Measurements from ENCODE around the gene RAI1. TPM values are rescaled to one million over a fixed set of nuclear protein-coding genes. Genes with fewer than 3 reads are reported as not detected.
A peak's percentile ranks its signal among the peaks of the same experiment; 100 is the strongest.

The RAI1 gene
- total RNA-seq, 2 experiments from 2014 or later, result 25.0 to 25.5 TPM

GRCh38 chr17:17779015-17779611 lies 97.9 kb downstream of the RAI1 start:
- Mint-ChIP-seq H3K36me3 (no peaks in the 10 kb centered on the region), H3K4me3 (no peak overlapping the region), H3K27ac (no peak overlapping the region), H3K4me1 (peaks cover 6% of the 10 kb centered on the region), H3K27me3 (peaks cover 8% of the 10 kb centered on the region), H3K9me3 (no peaks in the 10 kb centered on the region)
- POLR2A ChIA-PET, result no interaction called here
- ATAC-seq (ENCODE audit: low read depth), result no peak
- no peak for DNase-seq

- H3K27ac Mint-ChIP-seq, result no peak overlapping the region
These were observed 99.8 kb downstream of the RAI1 start for GRCh38 chr17:17780922-17781590.

GRCh38 chr17:17781591-17782496 lies 100.6 kb downstream of the RAI1 start:
- peaks cover 8% of the 10 kb centered on the region for H3K27me3 Mint-ChIP-seq
- POLR2A ChIA-PET, result interaction anchor here (1.1 kb wide), 1 partner anchor 11 kb away, joined by 3 read pairs; no protein-coding TSS in a partner anchor
- H3K9me3 Mint-ChIP-seq, result no peaks in the 10 kb centered on the region
- DNase-seq, result peak; percentile 56
- peak overlapping the region; percentile 73 for H3K4me3 Mint-ChIP-seq
- H3K36me3 Mint-ChIP-seq, result no peaks in the 10 kb centered on the region
- peaks cover 17% of the 10 kb centered on the region for H3K4me1 Mint-ChIP-seq
- H3K27ac Mint-ChIP-seq, result no peak overlapping the region
- ATAC-seq (ENCODE audit: low read depth), result peak; percentile 12

More at GRCh38 chr17:17780922-17781590, 99.8 kb downstream of the RAI1 start:
- no peak for ATAC-seq (ENCODE audit: low read depth)
- POLR2A ChIA-PET, result interaction anchor here (0.6 to 1.1 kb wide), 2 partner anchors 12 to 106 kb away, joined by 3 read pairs; no protein-coding TSS in a partner anchor
- Mint-ChIP-seq H3K27me3 (peaks cover 8% of the 10 kb centered on the region), H3K4me3 (peak overlapping the region; percentile 49), H3K36me3 (no peaks in the 10 kb centered on the region), H3K9me3 (no peaks in the 10 kb centered on the region), H3K4me1 (peaks cover 17% of the 10 kb centered on the region)
- no peak for DNase-seq

GRCh38 chr17:17782523-17783115 lies 101.4 kb downstream of the RAI1 start:
- ATAC-seq (ENCODE audit: low read depth), result peak; percentile 4
- peak; percentile 51 for DNase-seq
- H3K4me3 Mint-ChIP-seq, result peak overlapping the region; percentile 83
- POLR2A ChIA-PET, result no interaction called here
- H3K9me3 Mint-ChIP-seq, result no peaks in the 10 kb centered on the region
- H3K27ac Mint-ChIP-seq, result no peak overlapping the region
- peaks cover 8% of the 10 kb centered on the region for H3K27me3 Mint-ChIP-seq
- peaks cover 17% of the 10 kb centered on the region for H3K4me1 Mint-ChIP-seq
- H3K36me3 Mint-ChIP-seq, result no peaks in the 10 kb centered on the region

- Mint-ChIP-seq H3K4me3 (peak overlapping the region; percentile 83), H3K27me3 (peaks cover 8% of the 10 kb centered on the region), H3K9me3 (no peaks in the 10 kb centered on the region), H3K27ac (no peak overlapping the region), H3K36me3 (no peaks in the 10 kb centered on the region), H3K4me1 (peaks cover 17% of the 10 kb centered on the region)
- ATAC-seq (ENCODE audit: low read depth), result peak; percentile 68
- peak; percentile 80 for DNase-seq
- POLR2A ChIA-PET, result interaction anchor here (0.6 to 2.0 kb wide), 4 partner anchors 9 to 247 kb away, joined by 3 to 8 read pairs (median 6); partner anchors contain the start of gene SREBF1
These were observed 102.0 kb downstream of the RAI1 start for GRCh38 chr17:17783116-17783824.

- H3K27me3 Mint-ChIP-seq, result peaks cover 8% of the 10 kb centered on the region
- H3K9me3 Mint-ChIP-seq, result no peaks in the 10 kb centered on the region
- peaks cover 17% of the 10 kb centered on the region for H3K4me1 Mint-ChIP-seq
- peak overlapping the region; percentile 79 for H3K4me3 Mint-ChIP-seq
- ATAC-seq (ENCODE audit: low read depth), result no peak
- DNase-seq, result no peak
- no peaks in the 10 kb centered on the region for H3K36me3 Mint-ChIP-seq
- POLR2A ChIA-PET, result interaction anchor here (0.6 to 2.0 kb wide), 8 partner anchors 9 to 246 kb away, joined by 3 to 8 read pairs (median 3); partner anchors contain the start of gene SREBF1
- H3K27ac Mint-ChIP-seq, result peak overlapping the region; percentile 37
These were observed 102.8 kb downstream of the RAI1 start for GRCh38 chr17:17783825-17784656.

GRCh38 chr17:17784657-17785267 lies 103.5 kb downstream of the RAI1 start:
- Mint-ChIP-seq H3K27ac (no peak overlapping the region), H3K4me1 (peaks cover 19% of the 10 kb centered on the region), H3K27me3 (peaks cover 8% of the 10 kb centered on the region), H3K9me3 (no peaks in the 10 kb centered on the region), H3K4me3 (peak overlapping the region; percentile 18), H3K36me3 (no peaks in the 10 kb centered on the region)
- ATAC-seq (ENCODE audit: low read depth) (peak; percentile 48), DNase-seq (no peak)
- POLR2A ChIA-PET, result interaction anchor here (0.9 to 2.0 kb wide), 9 partner anchors 8 to 67 kb away, joined by 3 to 8 read pairs (median 3); partner anchors contain the start of gene SREBF1

GRCh38 chr17:17785407-17785806 lies 104.1 kb downstream of the RAI1 start:
- POLR2A ChIA-PET, result interaction anchor here (0.9 to 2.0 kb wide), 5 partner anchors 9 to 67 kb away, joined by 3 to 8 read pairs (median 3); partner anchors contain the start of gene SREBF1
- H3K27me3 Mint-ChIP-seq, result peaks cover 8% of the 10 kb centered on the region
- no peaks in the 10 kb centered on the region for H3K36me3 Mint-ChIP-seq
- DNase-seq, result no peak
- H3K4me1 Mint-ChIP-seq, result peaks cover 19% of the 10 kb centered on the region
- H3K4me3 Mint-ChIP-seq, result peak overlapping the region; percentile 18
- H3K9me3 Mint-ChIP-seq, result no peaks in the 10 kb centered on the region
- H3K27ac Mint-ChIP-seq, result no peak overlapping the region
- no peak for ATAC-seq (ENCODE audit: low read depth)

- Mint-ChIP-seq H3K4me1 (peaks cover 22% of the 10 kb centered on the region), H3K4me3 (no peak overlapping the region), H3K36me3 (no peaks in the 10 kb centered on the region), H3K27ac (no peak overlapping the region), H3K9me3 (no peaks in the 10 kb centered on the region), H3K27me3 (no peaks in the 10 kb centered on the region)
- POLR2A ChIA-PET, result interaction anchor here (0.7 to 1.3 kb wide), 3 partner anchors 18 to 63 kb away, joined by 3 read pairs; no protein-coding TSS in a partner anchor
- DNase-seq, result no peak
- no peak for ATAC-seq (ENCODE audit: low read depth)
These were observed 105.7 kb downstream of the RAI1 start for GRCh38 chr17:17786998-17787397.

- Mint-ChIP-seq H3K27me3 (no peaks in the 10 kb centered on the region), H3K9me3 (no peaks in the 10 kb centered on the region), H3K4me3 (no peak overlapping the region), H3K27ac (no peak overlapping the region), H3K36me3 (no peaks in the 10 kb centered on the region), H3K4me1 (peaks cover 28% of the 10 kb centered on the region)
- POLR2A ChIA-PET, result interaction anchor here (0.7 to 1.3 kb wide), 2 partner anchors 37 to 62 kb away, joined by 3 read pairs; no protein-coding TSS in a partner anchor
- ATAC-seq (ENCODE audit: low read depth) (no peak), DNase-seq (no peak)
These were observed 106.3 kb downstream of the RAI1 start for GRCh38 chr17:17787568-17787967.

- Mint-ChIP-seq H3K9me3 (no peaks in the 10 kb centered on the region), H3K27ac (no peak overlapping the region), H3K27me3 (no peaks in the 10 kb centered on the region), H3K4me3 (no peak overlapping the region), H3K4me1 (peaks cover 35% of the 10 kb centered on the region), H3K36me3 (peaks cover 5% of the 10 kb centered on the region)
- POLR2A ChIA-PET, result no interaction called here
- DNase-seq (no peak), ATAC-seq (ENCODE audit: low read depth) (no peak)
These were observed 107.7 kb downstream of the RAI1 start for GRCh38 chr17:17788967-17789366.
